GM18907 (cell line): ENCODE data around the gene SLC35F3.

Experiments used
- ATAC-seq: cut with Tn5 transposase; IDR thresholded peaks from one replicate; pipeline ENCODE4 v1.9.1; 2021; ENCODE audit warnings: mild to moderate bottlenecking, moderate library complexity; ENCODE audit not compliant: unreplicated experiment

The SLC35F3 gene

GRCh38 chr1:233971753-233972152 is 67.3 kb downstream of the SLC35F3 start:
- no peak for ATAC-seq

- ATAC-seq = no peak
Measured at GRCh38 chr1:233972563-233972950, 68.1 kb downstream of the SLC35F3 start.

GRCh38 chr1:233972951-233973635 is 68.6 kb downstream of the SLC35F3 start:
- no peak for ATAC-seq

- ATAC-seq = no peak
Measured at GRCh38 chr1:233975486-233975885, 71.0 kb downstream of the SLC35F3 start.

- ATAC-seq = no peak
Measured at GRCh38 chr1:233981042-233981675, 76.7 kb downstream of the SLC35F3 start.

GRCh38 chr1:233982827-233983518 is 78.5 kb downstream of the SLC35F3 start:
- ATAC-seq = no peak

GRCh38 chr1:233983811-233984210 is 79.3 kb downstream of the SLC35F3 start:
- no peak for ATAC-seq

GRCh38 chr1:233988963-233989696 is 84.7 kb downstream of the SLC35F3 start:
- no peak for ATAC-seq

GRCh38 chr1:233990486-233990885 is 86.0 kb downstream of the SLC35F3 start:
- ATAC-seq = no peak

GRCh38 chr1:233993651-233994050 is 89.2 kb downstream of the SLC35F3 start:
- ATAC-seq = no peak

GRCh38 chr1:233994112-233994511 is 89.6 kb downstream of the SLC35F3 start:
- no peak for ATAC-seq

- ATAC-seq = no peak
Measured at GRCh38 chr1:233998456-233998855, 94.0 kb downstream of the SLC35F3 start.

- no peak for ATAC-seq
Measured at GRCh38 chr1:233998891-233999290, 94.4 kb downstream of the SLC35F3 start.

GRCh38 chr1:234000557-234001041 is 96.1 kb downstream of the SLC35F3 start:
- ATAC-seq = no peak

GRCh38 chr1:234001817-234002216 is 97.3 kb downstream of the SLC35F3 start:
- no peak for ATAC-seq

GRCh38 chr1:234004591-234004990 is 100.1 kb downstream of the SLC35F3 start:
- no peak for ATAC-seq

GRCh38 chr1:234007684-234008083 is 103.2 kb downstream of the SLC35F3 start:
- ATAC-seq = no peak

- ATAC-seq = no peak
Measured at GRCh38 chr1:234008591-234008990, 104.1 kb downstream of the SLC35F3 start.

GRCh38 chr1:234009668-234010067 is 105.2 kb downstream of the SLC35F3 start:
- no peak for ATAC-seq

GRCh38 chr1:234014208-234014607 is 109.7 kb downstream of the SLC35F3 start:
- ATAC-seq = no peak

GRCh38 chr1:234018816-234019215 is 114.3 kb downstream of the SLC35F3 start:
- ATAC-seq = no peak
